ENCODE data around the gene PLPP6. TPM values are rescaled to one million over a fixed set of nuclear protein-coding genes. Genes with fewer than 3 reads are reported as not detected.
"Not testable (repeated sequence)": the region's sequence is repeated elsewhere in the genome, so short reads cannot be mapped to it uniquely, and the experiment has no call there.

The PLPP6 gene
- total RNA-seq, 1 experiment from 2014 or later: 6.3 TPM

- peak; percentile 38 for DNase-seq (ENCODE audit: unreplicated experiment)
- TF ChIP-seq, protein P1, sequence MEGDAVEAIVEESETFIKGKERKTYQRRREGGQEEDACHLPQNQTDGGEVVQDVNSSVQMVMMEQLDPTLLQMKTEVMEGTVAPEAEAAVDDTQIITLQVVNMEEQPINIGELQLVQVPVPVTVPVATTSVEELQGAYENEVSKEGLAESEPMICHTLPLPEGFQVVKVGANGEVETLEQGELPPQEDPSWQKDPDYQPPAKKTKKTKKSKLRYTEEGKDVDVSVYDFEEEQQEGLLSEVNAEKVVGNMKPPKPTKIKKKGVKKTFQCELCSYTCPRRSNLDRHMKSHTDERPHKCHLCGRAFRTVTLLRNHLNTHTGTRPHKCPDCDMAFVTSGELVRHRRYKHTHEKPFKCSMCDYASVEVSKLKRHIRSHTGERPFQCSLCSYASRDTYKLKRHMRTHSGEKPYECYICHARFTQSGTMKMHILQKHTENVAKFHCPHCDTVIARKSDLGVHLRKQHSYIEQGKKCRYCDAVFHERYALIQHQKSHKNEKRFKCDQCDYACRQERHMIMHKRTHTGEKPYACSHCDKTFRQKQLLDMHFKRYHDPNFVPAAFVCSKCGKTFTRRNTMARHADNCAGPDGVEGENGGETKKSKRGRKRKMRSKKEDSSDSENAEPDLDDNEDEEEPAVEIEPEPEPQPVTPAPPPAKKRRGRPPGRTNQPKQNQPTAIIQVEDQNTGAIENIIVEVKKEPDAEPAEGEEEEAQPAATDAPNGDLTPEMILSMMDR (IDR thresholded peaks at IDR 0.05; ENCODE audit: unreplicated experiment): peak; percentile 11
- intact Hi-C loops (cut with micrococcal nuclease): loop anchor here (2.0 kb wide), 1 partner anchor 257 kb away; no protein-coding TSS in a partner anchor
- CTCF ChIA-PET: interaction anchor here (0.6 to 2.2 kb wide), 14 partner anchors 19 to 1605 kb away, joined by 3 to 8 read pairs (median 4); no protein-coding TSS in a partner anchor
- Mint-ChIP-seq H3K4me1 (ENCODE audit: insufficient read depth, unreplicated experiment) (no peaks in the 10 kb centered on the region), H3K27ac (ENCODE audit: low read depth, unreplicated experiment) (no peak overlapping the region), H3K9me3 (ENCODE audit: unreplicated experiment) (no peaks in the 10 kb centered on the region), H3K4me3 (ENCODE audit: unreplicated experiment) (no peak overlapping the region), H3K27me3 (ENCODE audit: insufficient read depth, unreplicated experiment) (no peaks in the 10 kb centered on the region), H3K36me3 (ENCODE audit: insufficient read depth, unreplicated experiment) (peaks cover 6% of the 10 kb centered on the region)
- no TSS peak for BruUV-seq (replicated peaks)
- POLR2A ChIA-PET: interaction anchor here (0.6 kb wide), 1 partner anchor 897 kb away, joined by 6 read pairs; no protein-coding TSS in a partner anchor
Observed at GRCh38 chr9:4640027-4640426, 22.1 kb upstream of the PLPP6 start.

GRCh38 chr9:4642351-4642750 is 19.7 kb upstream of the PLPP6 start:
- TF ChIP-seq, protein P1 (IDR thresholded peaks at IDR 0.05; ENCODE audit: unreplicated experiment): no peak
- Mint-ChIP-seq H3K27ac (ENCODE audit: low read depth, unreplicated experiment) (no peak overlapping the region), H3K27me3 (ENCODE audit: insufficient read depth, unreplicated experiment) (no peaks in the 10 kb centered on the region), H3K36me3 (ENCODE audit: insufficient read depth, unreplicated experiment) (peaks cover 6% of the 10 kb centered on the region), H3K9me3 (ENCODE audit: unreplicated experiment) (no peaks in the 10 kb centered on the region), H3K4me1 (ENCODE audit: insufficient read depth, unreplicated experiment) (no peaks in the 10 kb centered on the region), H3K4me3 (ENCODE audit: unreplicated experiment) (no peak overlapping the region)
- no TSS peak for BruUV-seq (replicated peaks)
- CTCF ChIA-PET: interaction anchor here (0.9 kb wide), 1 partner anchor 117 kb away, joined by 3 read pairs; no protein-coding TSS in a partner anchor
- intact Hi-C loops (cut with micrococcal nuclease): no loop called here
- POLR2A ChIA-PET: no interaction called here
- no peak for DNase-seq (ENCODE audit: unreplicated experiment)

DNA sequence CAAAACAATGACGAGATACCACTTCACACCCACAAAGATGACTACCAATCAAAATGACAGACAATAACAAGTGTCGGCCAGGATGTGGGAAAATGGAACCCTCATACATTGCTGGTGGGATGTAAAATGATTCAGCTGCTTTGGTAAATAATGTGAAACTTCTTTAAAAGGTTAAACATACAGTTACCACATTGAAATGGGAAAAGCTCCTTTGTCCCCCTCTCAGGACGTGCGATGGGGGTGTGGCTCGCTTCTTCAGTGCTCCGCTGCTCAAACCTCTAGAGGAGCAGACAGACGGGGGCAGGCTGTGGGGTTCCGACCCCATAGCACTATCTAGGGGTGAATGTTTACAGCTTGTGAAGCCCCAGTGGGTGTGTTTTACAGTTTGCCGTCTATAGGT is 8.0 kb upstream of the PLPP6 start:
- no peak for DNase-seq (ENCODE audit: unreplicated experiment)
- TF ChIP-seq, protein P1 (IDR thresholded peaks at IDR 0.05; ENCODE audit: unreplicated experiment): no peak
- no peaks in the 10 kb centered on the region for H3K4me1 Mint-ChIP-seq (ENCODE audit: insufficient read depth, unreplicated experiment)
- no TSS peak for BruUV-seq (replicated peaks)
- no peaks in the 10 kb centered on the region for H3K9me3 Mint-ChIP-seq (ENCODE audit: unreplicated experiment)
- no peaks in the 10 kb centered on the region for H3K27me3 Mint-ChIP-seq (ENCODE audit: insufficient read depth, unreplicated experiment)
- H3K4me3 Mint-ChIP-seq (ENCODE audit: unreplicated experiment): no peak overlapping the region
- H3K36me3 Mint-ChIP-seq (ENCODE audit: insufficient read depth, unreplicated experiment): no peaks in the 10 kb centered on the region
- POLR2A ChIA-PET: no interaction called here
- intact Hi-C loops (cut with micrococcal nuclease): no loop called here
- no peak overlapping the region for H3K27ac Mint-ChIP-seq (ENCODE audit: low read depth, unreplicated experiment)
- CTCF ChIA-PET: interaction anchor here (0.6 to 1.2 kb wide), 2 partner anchors 10 to 12 kb away, joined by 3 to 4 read pairs; no protein-coding TSS in a partner anchor

GRCh38 chr9:4654538-4654937 is 7.6 kb upstream of the PLPP6 start:
- H3K27ac Mint-ChIP-seq (ENCODE audit: low read depth, unreplicated experiment): no peak overlapping the region
- no peaks in the 10 kb centered on the region for H3K9me3 Mint-ChIP-seq (ENCODE audit: unreplicated experiment)
- no peak for DNase-seq (ENCODE audit: unreplicated experiment)
- no peaks in the 10 kb centered on the region for H3K27me3 Mint-ChIP-seq (ENCODE audit: insufficient read depth, unreplicated experiment)
- POLR2A ChIA-PET: no interaction called here
- CTCF ChIA-PET: interaction anchor here (0.6 kb wide), 2 partner anchors 11 to 789 kb away, joined by 3 read pairs; no protein-coding TSS in a partner anchor
- no peaks in the 10 kb centered on the region for H3K4me1 Mint-ChIP-seq (ENCODE audit: insufficient read depth, unreplicated experiment)
- no TSS peak for BruUV-seq (replicated peaks)
- TF ChIP-seq, protein P1 (IDR thresholded peaks at IDR 0.05; ENCODE audit: unreplicated experiment): no peak
- intact Hi-C loops (cut with micrococcal nuclease): no loop called here
- H3K4me3 Mint-ChIP-seq (ENCODE audit: unreplicated experiment): no peak overlapping the region
- no peaks in the 10 kb centered on the region for H3K36me3 Mint-ChIP-seq (ENCODE audit: insufficient read depth, unreplicated experiment)

- DNase-seq (ENCODE audit: unreplicated experiment); H3K4me1 Mint-ChIP-seq (ENCODE audit: insufficient read depth, unreplicated experiment); H3K36me3 Mint-ChIP-seq (ENCODE audit: insufficient read depth, unreplicated experiment); H3K27me3 Mint-ChIP-seq (ENCODE audit: insufficient read depth, unreplicated experiment); H3K27ac Mint-ChIP-seq (ENCODE audit: low read depth, unreplicated experiment); H3K4me3 Mint-ChIP-seq (ENCODE audit: unreplicated experiment); H3K9me3 Mint-ChIP-seq (ENCODE audit: unreplicated experiment); BruUV-seq (replicated peaks); intact Hi-C loops (cut with micrococcal nuclease): not testable (repeated sequence)
- ChIA-PET CTCF (interaction anchor here (0.9 to 1.0 kb wide), 2 partner anchors 96 to 289 kb away, joined by 3 to 4 read pairs; no protein-coding TSS in a partner anchor), POLR2A (interaction anchor here (0.7 kb wide), 1 partner anchor 237 kb away, joined by 3 read pairs; no protein-coding TSS in a partner anchor)
Observed at GRCh38 chr9:4656196-4656595, 5.9 kb upstream of the PLPP6 start.
